Type B pancreatic cell (in vitro differentiated cells): ENCODE results near the gene UBE3B. TPM values are rescaled to one million over a fixed set of nuclear protein-coding genes. Genes with fewer than 3 reads are reported as not detected.

Source experiments
- DNase-seq: peaks from one replicate; pipeline ENCODE4 v3.0.0; 2021; ENCODE audit warnings: mixed read lengths; ENCODE audit not compliant: unreplicated experiment; ENCODE audit errors: extremely low spot score
- H3K27ac Mint-ChIP-seq: 2 replicates; pipeline ENCODE4 v1.8.0; 2021; ENCODE audit warnings: mild to moderate bottlenecking, mixed read lengths
- H3K27me3 Mint-ChIP-seq: 2 replicates; pipeline ENCODE4 v1.8.0; 2021; ENCODE audit warnings: mixed read lengths
- H3K36me3 Mint-ChIP-seq: 2 replicates; pipeline ENCODE4 v1.8.0; 2021; ENCODE audit warnings: mixed read lengths
- H3K4me1 Mint-ChIP-seq: one replicate; pipeline ENCODE4 v1.8.0; 2021; ENCODE audit warnings: mixed read lengths; ENCODE audit not compliant: unreplicated experiment
- H3K4me3 Mint-ChIP-seq: 2 replicates; pipeline ENCODE4 v1.8.0; 2021; ENCODE audit warnings: mild to moderate bottlenecking, mixed read lengths
- H3K9me3 Mint-ChIP-seq: 2 replicates; pipeline ENCODE4 v1.8.0; 2021; ENCODE audit warnings: mixed read lengths
- total RNA-seq: library from RNA; stranded (reverse); gene quantifications from 2 replicates; pipeline ENCODE4 v1.2.1, GENCODE V29; 2021; ENCODE audit warnings: low replicate concordance
- TF ChIP-seq, protein P1 (sequence below): fragments of 200-600 bp; sonication (generic); conservative IDR thresholded peaks from 2 replicates; pipeline ENCODE4 v1.5.0; 2021; ENCODE audit warnings: antibody characterized with exemption, mild to moderate bottlenecking

The UBE3B gene
- total RNA-seq, 1 donor from 2014 or later, result 41.3 TPM

GRCh38 chr12:109559601-109560000 lies 82.2 kb downstream of the UBE3B start:
- TF ChIP-seq, protein P1, sequence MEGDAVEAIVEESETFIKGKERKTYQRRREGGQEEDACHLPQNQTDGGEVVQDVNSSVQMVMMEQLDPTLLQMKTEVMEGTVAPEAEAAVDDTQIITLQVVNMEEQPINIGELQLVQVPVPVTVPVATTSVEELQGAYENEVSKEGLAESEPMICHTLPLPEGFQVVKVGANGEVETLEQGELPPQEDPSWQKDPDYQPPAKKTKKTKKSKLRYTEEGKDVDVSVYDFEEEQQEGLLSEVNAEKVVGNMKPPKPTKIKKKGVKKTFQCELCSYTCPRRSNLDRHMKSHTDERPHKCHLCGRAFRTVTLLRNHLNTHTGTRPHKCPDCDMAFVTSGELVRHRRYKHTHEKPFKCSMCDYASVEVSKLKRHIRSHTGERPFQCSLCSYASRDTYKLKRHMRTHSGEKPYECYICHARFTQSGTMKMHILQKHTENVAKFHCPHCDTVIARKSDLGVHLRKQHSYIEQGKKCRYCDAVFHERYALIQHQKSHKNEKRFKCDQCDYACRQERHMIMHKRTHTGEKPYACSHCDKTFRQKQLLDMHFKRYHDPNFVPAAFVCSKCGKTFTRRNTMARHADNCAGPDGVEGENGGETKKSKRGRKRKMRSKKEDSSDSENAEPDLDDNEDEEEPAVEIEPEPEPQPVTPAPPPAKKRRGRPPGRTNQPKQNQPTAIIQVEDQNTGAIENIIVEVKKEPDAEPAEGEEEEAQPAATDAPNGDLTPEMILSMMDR, result no peak
- DNase-seq, result no peak
- Mint-ChIP-seq H3K9me3 (no peaks in the 10 kb centered on the region), H3K4me1 (peaks cover 15% of the 10 kb centered on the region), H3K36me3 (no peaks in the 10 kb centered on the region), H3K27me3 (no peaks in the 10 kb centered on the region), H3K4me3 (no peak overlapping the region), H3K27ac (no peak overlapping the region)

GRCh38 chr12:109560867-109561710 lies 83.7 kb downstream of the UBE3B start:
- DNase-seq, result no peak

DNA sequence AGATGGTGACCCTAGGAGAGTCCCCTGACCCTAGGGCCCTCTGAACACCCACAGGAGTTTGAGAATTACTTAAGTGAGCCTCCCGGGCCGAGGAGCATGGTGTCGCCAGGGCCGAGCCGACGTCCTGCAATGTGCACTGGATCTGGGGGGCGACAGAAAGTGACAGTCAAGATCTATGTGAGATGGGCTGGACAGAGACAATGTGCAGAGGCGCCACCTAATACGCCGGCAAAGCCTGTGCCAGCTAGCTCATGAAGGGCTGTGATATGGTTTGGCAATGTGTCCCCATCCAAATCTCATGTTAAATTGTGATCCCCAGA lies 84.2 kb downstream of the UBE3B start:
- H3K4me3 Mint-ChIP-seq, result no peak overlapping the region
- no peak overlapping the region for H3K27ac Mint-ChIP-seq
- H3K4me1 Mint-ChIP-seq, result peaks cover 10% of the 10 kb centered on the region
- TF ChIP-seq, protein P1, result no peak
- H3K27me3 Mint-ChIP-seq, result no peaks in the 10 kb centered on the region
- H3K36me3 Mint-ChIP-seq, result peaks cover under 1% of the 10 kb centered on the region
- no peak for DNase-seq
- H3K9me3 Mint-ChIP-seq, result no peaks in the 10 kb centered on the region

More at GRCh38 chr12:109560867-109561710, 83.7 kb downstream of the UBE3B start:
- Mint-ChIP-seq H3K4me3 (no peak overlapping the region), H3K36me3 (no peaks in the 10 kb centered on the region), H3K9me3 (no peaks in the 10 kb centered on the region), H3K4me1 (peaks cover 13% of the 10 kb centered on the region), H3K27me3 (no peaks in the 10 kb centered on the region), H3K27ac (no peak overlapping the region)
- TF ChIP-seq, protein P1, result no peak

- Mint-ChIP-seq H3K4me1 (peaks cover 3% of the 10 kb centered on the region), H3K36me3 (peaks cover 3% of the 10 kb centered on the region), H3K27ac (no peak overlapping the region), H3K9me3 (no peaks in the 10 kb centered on the region), H3K27me3 (no peaks in the 10 kb centered on the region), H3K4me3 (no peak overlapping the region)
- DNase-seq, result no peak
- TF ChIP-seq, protein P1, result no peak
These were observed 85.4 kb downstream of the UBE3B start for GRCh38 chr12:109562871-109563270.

DNA sequence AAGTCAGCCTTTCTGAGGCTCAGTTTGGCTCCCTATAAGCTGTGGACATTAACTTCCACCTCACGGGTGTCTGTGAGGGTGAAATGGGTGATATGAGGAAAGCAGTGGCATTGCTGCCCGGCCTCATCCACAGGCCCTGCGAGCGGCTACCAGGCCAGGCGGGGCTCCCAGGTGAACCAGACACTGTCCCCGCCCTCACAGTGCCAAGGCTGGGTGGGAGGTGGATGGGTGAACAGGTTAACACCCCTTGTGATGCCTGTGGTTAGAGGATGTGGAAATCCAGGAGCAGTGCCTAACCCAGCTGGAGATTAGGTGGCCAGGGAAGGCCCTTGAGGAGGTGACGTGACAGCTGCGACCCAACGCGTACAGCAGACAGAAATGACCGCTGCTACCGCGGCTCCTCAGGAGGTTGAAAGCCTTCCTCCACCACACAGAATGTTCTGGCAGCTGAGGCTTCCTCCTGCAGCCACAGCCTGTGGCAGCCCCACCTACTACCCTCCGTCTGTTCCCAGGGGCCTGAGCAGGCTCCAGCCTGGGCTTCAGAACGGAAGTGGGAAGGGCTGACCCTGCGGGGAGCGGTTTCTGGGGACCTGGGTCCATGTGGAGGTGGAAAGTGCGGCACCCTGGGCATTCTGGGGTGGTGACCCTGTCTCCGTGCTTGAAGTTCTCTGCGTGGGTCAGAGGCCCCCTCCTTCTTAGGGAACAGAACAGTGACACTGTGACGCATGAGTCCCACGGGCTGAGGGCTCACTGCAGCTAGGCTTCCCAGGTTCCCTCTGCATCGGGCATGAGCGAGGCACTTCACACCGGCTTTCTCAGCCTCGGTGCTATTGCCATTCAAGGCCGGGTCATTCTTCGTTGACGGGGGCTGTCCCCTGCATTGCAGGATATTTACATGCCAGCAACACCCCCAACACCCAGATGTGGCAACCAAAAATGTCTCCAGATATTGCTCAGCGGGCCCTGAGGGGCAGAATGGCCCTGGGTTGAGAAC lies 86.2 kb downstream of the UBE3B start:
- H3K27ac Mint-ChIP-seq, result no peak overlapping the region
- H3K9me3 Mint-ChIP-seq, result no peaks in the 10 kb centered on the region
- TF ChIP-seq, protein P1, result no peak
- H3K4me3 Mint-ChIP-seq, result no peak overlapping the region
- peaks cover 3% of the 10 kb centered on the region for H3K4me1 Mint-ChIP-seq
- no peak for DNase-seq
- H3K27me3 Mint-ChIP-seq, result no peaks in the 10 kb centered on the region
- H3K36me3 Mint-ChIP-seq, result peaks cover 3% of the 10 kb centered on the region
